Activated CD8-positive, alpha-beta T cell treated with anti-CD3 and anti-CD28 coated beads for 36 hours (primary cell): ENCODE data around the gene C2orf92. TPM values are rescaled to one million over a fixed set of nuclear protein-coding genes. Genes with fewer than 3 reads are reported as not detected.

ENCODE experiments used
- ATAC-seq: fragments of 200-7000 bp; cut with Tn5 transposase; one replicate; pipeline ENCODE4 v1.10.0; 2021; ENCODE audit warnings: mild to moderate bottlenecking, moderate library complexity
- CTCF ChIA-PET: fragments of 350-600 bp; sonication (Branson Sonifier 250); formaldehyde crosslinking; loops from one replicate; lab custom pipeline; 2021; ENCODE audit warnings: antibody characterized with exemption; lab: Charles Lee
- POLR2A ChIA-PET: fragments of 350-600 bp; sonication (Branson Sonifier 250); formaldehyde crosslinking; loops from one replicate; lab custom pipeline; 2021; ENCODE audit warnings: antibody characterized with exemption; lab: Charles Lee
- DNase-seq: peaks from one replicate; pipeline ENCODE4 v3.0.0-alpha.2; 2020
- H3K27ac Mint-ChIP-seq: one replicate; pipeline ENCODE4 v1.8.0; 2021; ENCODE audit warnings: mild to moderate bottlenecking, mixed read lengths
- H3K27me3 Mint-ChIP-seq: one replicate; pipeline ENCODE4 v1.8.0; 2021; ENCODE audit warnings: mixed read lengths
- H3K36me3 Mint-ChIP-seq: one replicate; pipeline ENCODE4 v1.8.0; 2021; ENCODE audit warnings: low read depth, mixed read lengths
- H3K4me1 Mint-ChIP-seq: one replicate; pipeline ENCODE4 v1.8.0; 2021; ENCODE audit warnings: low read depth, mixed read lengths
- H3K4me3 Mint-ChIP-seq: one replicate; pipeline ENCODE4 v1.8.0; 2021; ENCODE audit warnings: mild to moderate bottlenecking, moderate library complexity, mixed read lengths
- H3K9me3 Mint-ChIP-seq: one replicate; pipeline ENCODE4 v1.8.0; 2021; ENCODE audit warnings: mixed read lengths
- intact Hi-C: fragments of 100-400 bp; cut with micrococcal nuclease; formaldehyde crosslinking; loops from one replicate; pipeline ENCODE4 v1.10.0; 2022
- total RNA-seq, 2 experiments: library from RNA; stranded (reverse); gene quantifications; one replicate each; pipeline ENCODE4 v1.2.3, GENCODE V29; 2021
- TF ChIP-seq, protein P1 (sequence below): fragments of 200-600 bp; IDR thresholded peaks from one replicate; pipeline ENCODE4 v1.8.0; 2022; ENCODE audit warnings: antibody characterized with exemption, mild to moderate bottlenecking

The C2orf92 gene
- total RNA-seq, 2 experiments from 2014 or later: 6.8 to 11.7 TPM

DNA sequence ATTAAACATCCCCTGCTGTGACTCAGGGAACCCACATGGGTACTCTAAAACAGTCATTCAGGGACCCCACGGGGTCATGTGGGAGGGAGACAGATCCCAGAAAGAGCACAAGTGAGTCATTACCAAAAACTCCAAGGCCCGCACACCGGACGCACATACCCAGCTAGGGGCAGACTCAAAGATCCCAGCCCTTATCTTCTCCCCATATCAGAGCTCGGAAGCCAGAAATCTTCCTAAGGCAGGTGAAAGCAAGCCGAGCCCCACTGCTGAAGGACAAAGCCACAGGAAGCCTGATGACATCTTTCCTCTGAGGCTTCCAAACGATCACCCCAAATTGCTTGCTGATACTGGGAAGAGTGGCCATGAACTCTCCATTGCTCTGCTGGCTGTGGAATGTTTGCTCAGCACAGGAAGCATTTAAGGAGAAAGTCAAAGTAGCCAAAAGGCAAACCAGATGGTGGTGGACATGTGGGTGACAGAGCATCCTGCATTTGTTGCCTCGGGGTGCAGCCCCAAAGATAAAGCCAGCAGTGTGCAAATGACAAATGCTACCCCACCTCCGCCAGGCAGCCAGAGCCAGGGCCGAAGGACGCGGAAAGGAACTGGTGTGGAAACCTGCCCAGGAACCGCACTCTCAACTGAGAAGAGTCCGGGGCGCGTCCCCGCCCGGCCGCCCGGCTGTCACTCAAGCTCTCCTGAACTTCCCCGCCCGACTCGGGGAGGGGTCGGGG is 6.5 kb upstream of the C2orf92 start:
- H3K4me3 Mint-ChIP-seq: peak overlapping the region; percentile 91
- peak; percentile 96 for DNase-seq
- peaks cover 41% of the 10 kb centered on the region for H3K36me3 Mint-ChIP-seq
- H3K4me1 Mint-ChIP-seq: peaks cover 27% of the 10 kb centered on the region
- H3K9me3 Mint-ChIP-seq: no peaks in the 10 kb centered on the region
- ChIA-PET POLR2A (interaction anchor here (0.7 to 8.6 kb wide), 16 partner anchors 11 to 83 kb away, joined by 3 to 210 read pairs (median 6); partner anchors contain the start of genes ANKRD36B, COX5B and ZAP70), CTCF (interaction anchor here (0.9 to 6.7 kb wide), 12 partner anchors 9 to 80 kb away, joined by 3 to 137 read pairs (median 13); partner anchors contain the start of genes COX5B and ZAP70)
- intact Hi-C loops: no loop called here
- peak overlapping the region; percentile 99 for H3K27ac Mint-ChIP-seq
- TF ChIP-seq, protein P1, sequence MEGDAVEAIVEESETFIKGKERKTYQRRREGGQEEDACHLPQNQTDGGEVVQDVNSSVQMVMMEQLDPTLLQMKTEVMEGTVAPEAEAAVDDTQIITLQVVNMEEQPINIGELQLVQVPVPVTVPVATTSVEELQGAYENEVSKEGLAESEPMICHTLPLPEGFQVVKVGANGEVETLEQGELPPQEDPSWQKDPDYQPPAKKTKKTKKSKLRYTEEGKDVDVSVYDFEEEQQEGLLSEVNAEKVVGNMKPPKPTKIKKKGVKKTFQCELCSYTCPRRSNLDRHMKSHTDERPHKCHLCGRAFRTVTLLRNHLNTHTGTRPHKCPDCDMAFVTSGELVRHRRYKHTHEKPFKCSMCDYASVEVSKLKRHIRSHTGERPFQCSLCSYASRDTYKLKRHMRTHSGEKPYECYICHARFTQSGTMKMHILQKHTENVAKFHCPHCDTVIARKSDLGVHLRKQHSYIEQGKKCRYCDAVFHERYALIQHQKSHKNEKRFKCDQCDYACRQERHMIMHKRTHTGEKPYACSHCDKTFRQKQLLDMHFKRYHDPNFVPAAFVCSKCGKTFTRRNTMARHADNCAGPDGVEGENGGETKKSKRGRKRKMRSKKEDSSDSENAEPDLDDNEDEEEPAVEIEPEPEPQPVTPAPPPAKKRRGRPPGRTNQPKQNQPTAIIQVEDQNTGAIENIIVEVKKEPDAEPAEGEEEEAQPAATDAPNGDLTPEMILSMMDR: no peak
- peak; percentile 72 for ATAC-seq
- no peaks in the 10 kb centered on the region for H3K27me3 Mint-ChIP-seq

DNA sequence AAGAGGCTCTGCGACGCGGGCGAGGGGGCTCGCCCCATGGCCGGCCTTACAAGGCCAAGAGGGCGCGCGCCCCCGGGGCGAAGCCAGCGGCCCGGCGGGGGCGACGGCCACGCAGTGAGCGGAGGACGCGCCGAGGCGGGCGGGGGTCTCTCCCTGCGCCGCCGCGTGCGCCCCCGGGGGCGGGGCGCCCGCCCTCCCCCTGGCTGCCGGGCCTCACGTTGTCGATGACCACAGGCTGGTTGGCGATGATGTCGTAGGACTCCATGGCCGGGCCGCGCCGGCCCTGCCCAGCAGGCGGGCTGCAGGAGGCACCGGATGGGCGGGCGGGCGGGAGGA is 5.9 kb upstream of the C2orf92 start:
- POLR2A ChIA-PET: interaction anchor here (1.0 to 8.6 kb wide), 13 partner anchors 13 to 73 kb away, joined by 3 to 210 read pairs (median 7); partner anchors contain the start of genes ANKRD36B, COX5B and ZAP70
- no peaks in the 10 kb centered on the region for H3K27me3 Mint-ChIP-seq
- TF ChIP-seq, protein P1: no peak
- H3K4me3 Mint-ChIP-seq: peak overlapping the region; percentile 91
- no peak for ATAC-seq
- DNase-seq: no peak
- intact Hi-C loops: no loop called here
- CTCF ChIA-PET: interaction anchor here (0.9 to 6.7 kb wide), 15 partner anchors 9 to 85 kb away, joined by 3 to 137 read pairs (median 11); partner anchors contain the start of genes COX5B and ZAP70
- H3K4me1 Mint-ChIP-seq: peaks cover 27% of the 10 kb centered on the region
- peak overlapping the region; percentile 99 for H3K27ac Mint-ChIP-seq
- peaks cover 36% of the 10 kb centered on the region for H3K36me3 Mint-ChIP-seq
- H3K9me3 Mint-ChIP-seq: no peaks in the 10 kb centered on the region

DNA sequence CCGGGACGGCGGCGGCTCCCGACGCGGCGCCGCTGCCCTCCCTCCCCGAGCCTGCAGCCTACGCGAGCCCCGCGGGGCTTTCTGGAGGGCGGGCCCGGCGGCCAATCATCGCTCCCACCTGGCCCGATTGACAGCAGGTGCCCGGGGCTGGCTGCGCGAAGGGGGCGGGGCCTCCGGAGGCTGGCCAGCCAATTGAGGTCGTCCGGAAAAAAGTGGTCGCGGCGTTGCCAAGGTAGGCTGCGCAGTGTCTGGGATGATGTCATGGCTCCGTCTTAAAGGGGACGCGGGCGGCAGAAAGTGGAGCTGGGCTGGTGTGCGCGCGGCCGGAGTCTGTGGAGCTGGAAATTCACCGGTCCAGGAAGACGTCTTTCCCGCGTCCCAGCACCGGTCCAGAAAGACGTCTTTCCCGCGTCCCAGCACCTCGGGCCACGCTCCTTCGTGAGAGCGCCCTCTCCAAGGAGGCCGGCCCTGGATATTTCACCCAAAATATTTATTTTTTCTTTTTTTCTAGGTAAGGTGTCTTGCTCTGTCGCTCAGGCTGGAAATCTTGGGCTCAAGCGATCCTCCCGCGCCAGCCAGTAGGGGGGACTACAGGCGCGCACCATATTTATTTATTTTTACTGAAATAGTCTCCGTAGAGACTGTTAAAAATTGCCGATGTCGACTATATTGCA is 5.4 kb upstream of the C2orf92 start, which contains the start of gene ACTR1B:
ACTR1B (minus strand) TSS at position 83 of the 674 bp plus-strand sequence. CDS start 154 bp downstream, outside the sequence.
- no peaks in the 10 kb centered on the region for H3K27me3 Mint-ChIP-seq
- no peaks in the 10 kb centered on the region for H3K9me3 Mint-ChIP-seq
- ChIA-PET POLR2A (interaction anchor here (0.8 to 8.6 kb wide), 17 partner anchors 10 to 1599 kb away, joined by 3 to 210 read pairs (median 5); partner anchors contain the start of genes ANKRD36B, COX5B and ZAP70), CTCF (interaction anchor here (0.9 to 6.7 kb wide), 16 partner anchors 8 to 84 kb away, joined by 3 to 137 read pairs (median 10); partner anchors contain the start of genes COX5B and ZAP70)
- peaks cover 27% of the 10 kb centered on the region for H3K4me1 Mint-ChIP-seq
- peaks cover 33% of the 10 kb centered on the region for H3K36me3 Mint-ChIP-seq
- ATAC-seq (peak; percentile 82), DNase-seq (peak; percentile 99)
- H3K27ac Mint-ChIP-seq: peak within 1 kb of the TSS; percentile 99
- peak within 1 kb of the TSS; percentile 91 for H3K4me3 Mint-ChIP-seq
- TF ChIP-seq, protein P1: peak; percentile 65
- intact Hi-C loops: loop anchor here (1.0 kb wide), 1 partner anchor 33 kb away; no protein-coding TSS in a partner anchor

DNA sequence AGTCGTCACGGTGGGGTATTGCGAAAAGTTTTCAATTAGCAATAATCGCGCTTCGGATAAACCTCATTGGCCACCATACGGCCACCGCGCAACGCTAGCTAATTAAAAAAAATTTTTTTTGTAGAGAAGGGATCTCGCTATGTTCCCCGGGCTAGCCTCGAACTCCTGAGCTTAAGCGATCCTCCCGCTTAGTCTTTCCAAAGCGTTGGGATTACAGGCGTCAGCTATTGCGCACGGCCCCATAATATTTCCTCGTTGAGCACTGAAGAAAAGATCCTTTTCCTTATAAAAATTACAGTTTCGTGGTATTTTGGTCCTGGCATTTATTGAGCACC is 4.9 kb upstream of the C2orf92 start:
- Mint-ChIP-seq H3K4me1 (peaks cover 27% of the 10 kb centered on the region), H3K27ac (peak overlapping the region; percentile 96), H3K36me3 (peaks cover 33% of the 10 kb centered on the region), H3K9me3 (no peaks in the 10 kb centered on the region), H3K4me3 (peak overlapping the region; percentile 88), H3K27me3 (no peaks in the 10 kb centered on the region)
- intact Hi-C loops: loop anchor here (1.0 kb wide), 1 partner anchor 33 kb away; no protein-coding TSS in a partner anchor
- ATAC-seq: no peak
- CTCF ChIA-PET: interaction anchor here (1.0 to 6.7 kb wide), 15 partner anchors 8 to 84 kb away, joined by 3 to 137 read pairs (median 11); partner anchors contain the start of genes COX5B and ZAP70
- POLR2A ChIA-PET: interaction anchor here (0.8 to 8.6 kb wide), 15 partner anchors 9 to 1599 kb away, joined by 3 to 210 read pairs (median 4); partner anchors contain the start of genes COX5B and ZAP70
- TF ChIP-seq, protein P1: no peak
- no peak for DNase-seq
